ENCODE data around the gene SDF2L1.
"Not testable (repeated sequence)": the region's sequence is repeated elsewhere in the genome, so short reads cannot be mapped to it uniquely, and the experiment has no call there.

Gene SDF2L1

GRCh38 chr22:21636629-21637218 lies 5.4 kb upstream of the SDF2L1 start:
- DNase-seq (ENCODE audit: low read depth in 2 of 2), result no peak

- DNase-seq (ENCODE audit: low read depth in 2 of 2), result not testable (repeated sequence)
These were observed 4.7 kb upstream of the SDF2L1 start for GRCh38 chr22:21637450-21637849.

GRCh38 chr22:21639359-21639758 lies 2.7 kb upstream of the SDF2L1 start:
- DNase-seq (ENCODE audit: low read depth in 2 of 2), result no peak

GRCh38 chr22:21640810-21641209 lies 1.3 kb upstream of the SDF2L1 start:
- DNase-seq (ENCODE audit: low read depth in 2 of 2), result no peak

GRCh38 chr22:21641417-21641788 lies 699 bp upstream of the SDF2L1 start:
- DNase-seq (ENCODE audit: low read depth in 2 of 2), result no peak

- peak in 1 of 2 experiments; percentile 64 for DNase-seq (ENCODE audit: low read depth in 2 of 2)
These were observed 714 bp downstream of the SDF2L1 start for GRCh38 chr22:21642584-21643448.

GRCh38 chr22:21643533-21644357 lies 1.6 kb downstream of the SDF2L1 start:
- DNase-seq (ENCODE audit: low read depth in 2 of 2), result no peak

GRCh38 chr22:21645513-21645912 lies 3.4 kb downstream of the SDF2L1 start:
- not testable (repeated sequence) for DNase-seq (ENCODE audit: low read depth in 2 of 2)

GRCh38 chr22:21646608-21647590 lies 4.8 kb downstream of the SDF2L1 start:
- DNase-seq (ENCODE audit: low read depth in 2 of 2), result peak in 1 of 2 experiments; percentile 75

GRCh38 chr22:21650280-21650679 lies 8.2 kb downstream of the SDF2L1 start:
- no peak for DNase-seq (ENCODE audit: low read depth in 2 of 2)

- no peak for DNase-seq (ENCODE audit: low read depth in 2 of 2)
These were observed 8.9 kb downstream of the SDF2L1 start for GRCh38 chr22:21650823-21651520.

GRCh38 chr22:21651521-21652009 lies 9.5 kb downstream of the SDF2L1 start:
- DNase-seq (ENCODE audit: low read depth in 2 of 2), result no peak

GRCh38 chr22:21652010-21652546 lies 10.0 kb downstream of the SDF2L1 start:
- peak; percentile 76 to 86 for DNase-seq (ENCODE audit: low read depth in 2 of 2)

- no peak for DNase-seq (ENCODE audit: low read depth in 2 of 2)
These were observed 10.7 kb downstream of the SDF2L1 start for GRCh38 chr22:21652547-21653545.

- DNase-seq (ENCODE audit: low read depth in 2 of 2), result no peak
These were observed 14.9 kb downstream of the SDF2L1 start for GRCh38 chr22:21657020-21657359.

- DNase-seq (ENCODE audit: low read depth in 2 of 2), result peak; percentile 49 to 76
These were observed 15.4 kb downstream of the SDF2L1 start for GRCh38 chr22:21657360-21658032.

- no peak for DNase-seq (ENCODE audit: low read depth in 2 of 2)
These were observed 17.9 kb downstream of the SDF2L1 start for GRCh38 chr22:21659864-21660525.

- DNase-seq (ENCODE audit: low read depth in 2 of 2), result no peak
These were observed 18.8 kb downstream of the SDF2L1 start for GRCh38 chr22:21660904-21661303.

Measured in stimulated activated CD4-positive, alpha-beta T cell treated with anti-CD3 and anti-CD28 coated beads, Interleukin-12 subunit alpha, Interleukin-12 subunit beta, amount 100 ng/mL, for 24 hours (primary cell).